H9 (cell line): ENCODE results near the gene MIB2. TPM values are rescaled to one million over a fixed set of nuclear protein-coding genes. Genes with fewer than 3 reads are reported as not detected.
"Not testable (repeated sequence)": the region's sequence is repeated elsewhere in the genome, so short reads cannot be mapped to it uniquely, and the experiment has no call there.

ENCODE experiments used
- DNase-seq: peaks from one replicate; pipeline ENCODE4 v3.0.0-alpha.2; 2017
- H2AFZ ChIP-seq: one replicate; pipeline ENCODE4 v1.6.1; 2013; ENCODE audit warnings: mild to moderate bottlenecking, low read length, control low read depth, moderate library complexity
- H2AK5ac ChIP-seq: 2 replicates; pipeline ENCODE4 v1.6.1; 2013; ENCODE audit warnings: low read length, control low read depth, mixed read lengths; ENCODE audit not compliant: insufficient read length
- H2BK120ac ChIP-seq: one replicate; pipeline ENCODE4 v1.6.1; 2013; ENCODE audit warnings: low read depth, mild to moderate bottlenecking, low read length, control low read depth, inconsistent platforms; ENCODE audit not compliant: poor library complexity, severe bottlenecking
- H2BK12ac ChIP-seq: 2 replicates; pipeline ENCODE4 v1.6.1; 2013; ENCODE audit warnings: low read length, control low read depth, mixed read lengths, low read depth; ENCODE audit not compliant: insufficient read length
- H2BK15ac ChIP-seq: 2 replicates; pipeline ENCODE4 v1.6.1; 2013; ENCODE audit warnings: low read depth, low read length, control low read depth
- H2BK20ac ChIP-seq: one replicate; pipeline ENCODE4 v1.6.1; 2013; ENCODE audit warnings: low read depth, mild to moderate bottlenecking, low read length, control low read depth, inconsistent platforms; ENCODE audit not compliant: poor library complexity, severe bottlenecking
- H2BK5ac ChIP-seq: 2 replicates; pipeline ENCODE4 v1.6.1; 2013; ENCODE audit warnings: low read length, control low read depth, mixed read lengths; ENCODE audit not compliant: insufficient read length
- H3K14ac ChIP-seq: 2 replicates; pipeline ENCODE4 v1.6.1; 2013; ENCODE audit warnings: low read length, control low read depth; ENCODE audit not compliant: insufficient read depth
- H3K18ac ChIP-seq: 2 replicates; pipeline ENCODE4 v1.6.1; 2013; ENCODE audit warnings: low read depth, mild to moderate bottlenecking, mixed read lengths, low read length, control low read depth; ENCODE audit not compliant: insufficient read length
- H3K23ac ChIP-seq: 2 replicates; pipeline ENCODE4 v1.6.1; 2013; ENCODE audit warnings: low read length, control low read depth, mixed read lengths, low read depth; ENCODE audit not compliant: insufficient read length
- H3K23me2 ChIP-seq: 2 replicates; pipeline ENCODE4 v1.6.1; 2013; ENCODE audit warnings: low read depth, mild to moderate bottlenecking, mixed read lengths, low read length, control low read depth; ENCODE audit not compliant: insufficient read length, poor library complexity, severe bottlenecking
- H3K27ac ChIP-seq: 2 replicates; pipeline ENCODE4 v1.5.1; 2013; ENCODE audit warnings: low read length, control low read depth, mixed read lengths, low read depth; ENCODE audit not compliant: insufficient read length
- H3K27me3 ChIP-seq: 2 replicates; pipeline ENCODE4 v1.6.1; 2013; ENCODE audit warnings: low read length, control low read depth, inconsistent platforms; ENCODE audit not compliant: insufficient read depth
- H3K4ac ChIP-seq: 2 replicates; pipeline ENCODE4 v1.6.1; 2013; ENCODE audit warnings: low read depth, mild to moderate bottlenecking, control low read depth, inconsistent platforms, low read length, moderate library complexity
- H3K4me1 ChIP-seq: 2 replicates; pipeline ENCODE4 v1.6.1; 2013; ENCODE audit warnings: low read length, control low read depth, inconsistent platforms; ENCODE audit not compliant: insufficient read depth
- H3K4me2 ChIP-seq: 2 replicates; pipeline ENCODE4 v1.6.1; 2013; ENCODE audit warnings: low read length, control low read depth, mixed read lengths; ENCODE audit not compliant: insufficient read length, insufficient read depth
- H3K56ac ChIP-seq: 2 replicates; pipeline ENCODE4 v1.6.1; 2013; ENCODE audit warnings: low read depth, mild to moderate bottlenecking, mixed read lengths, low read length, control low read depth; ENCODE audit not compliant: insufficient read length
- H3K79me1 ChIP-seq: 2 replicates; pipeline ENCODE4 v1.6.1; 2013; ENCODE audit warnings: low read depth, mild to moderate bottlenecking, moderate library complexity, low read length, control low read depth, inconsistent platforms; ENCODE audit not compliant: insufficient read depth, poor library complexity, severe bottlenecking
- H3K79me2 ChIP-seq: 2 replicates; pipeline ENCODE4 v1.6.1; 2013; ENCODE audit warnings: low read length, control low read depth, inconsistent platforms; ENCODE audit not compliant: insufficient read depth
- H3K9ac ChIP-seq: 2 replicates; pipeline ENCODE4 v1.6.1; 2013; ENCODE audit warnings: low read length, control low read depth, mixed read lengths; ENCODE audit not compliant: insufficient read length; ENCODE audit errors: extremely low read depth
- H3K9me3 ChIP-seq: one replicate; pipeline ENCODE4 v1.6.1; 2013; ENCODE audit warnings: low read depth, low read length, inconsistent platforms; ENCODE audit not compliant: control insufficient read depth
- H3T11ph ChIP-seq: one replicate; pipeline ENCODE4 v1.6.1; 2013; ENCODE audit warnings: mild to moderate bottlenecking, low read length, control low read depth, inconsistent platforms
- H4K20me1 ChIP-seq: one replicate; pipeline ENCODE4 v1.6.1; 2013; ENCODE audit not compliant: control insufficient read depth, insufficient read length, insufficient read depth
- H4K5ac ChIP-seq: 2 replicates; pipeline ENCODE4 v1.6.1; 2013; ENCODE audit warnings: low read depth, mild to moderate bottlenecking, mixed read lengths, low read length, control low read depth; ENCODE audit not compliant: insufficient read length
- H4K8ac ChIP-seq: replicated peaks from 2 replicates; pipeline ENCODE4 v1.6.1; 2013; ENCODE audit warnings: low read length, control low read depth, mixed read lengths, low read depth; ENCODE audit not compliant: insufficient read length
- H4K91ac ChIP-seq: 2 replicates; pipeline ENCODE4 v1.6.1; 2013; ENCODE audit warnings: low read depth, mild to moderate bottlenecking, moderate library complexity, mixed read lengths, low read length, control low read depth; ENCODE audit not compliant: insufficient read length
- H3K27ac Mint-ChIP-seq, 3 experiments: 2 replicates in 2 of 3; 3 replicates in 1 of 3; pipeline ENCODE4 v1.8.0; 2020 to 2021; ENCODE audit warnings: mixed read lengths in 3 of 3, mild to moderate bottlenecking in 1 of 3, moderate library complexity in 1 of 3
- H3K27me3 Mint-ChIP-seq: 2 replicates; pipeline ENCODE4 v1.8.0; 2021; ENCODE audit warnings: low read depth, mild to moderate bottlenecking, moderate library complexity, mixed read lengths
- H3K36me3 Mint-ChIP-seq, 3 experiments: 2 replicates in 2 of 3; 3 replicates in 1 of 3; pipeline ENCODE4 v1.8.0; 2020 to 2021; ENCODE audit warnings: low read depth in 3 of 3, mixed read lengths in 3 of 3; ENCODE audit not compliant: insufficient read depth in 1 of 3
- H3K4me1 Mint-ChIP-seq, 2 experiments: 2 replicates each; pipeline ENCODE4 v1.8.0; 2020; ENCODE audit warnings: mixed read lengths in 2 of 2
- H3K4me3 Mint-ChIP-seq, 2 experiments: 2 replicates in 1 of 2; 3 replicates in 1 of 2; pipeline ENCODE4 v1.8.0; 2020 to 2021; ENCODE audit warnings: mild to moderate bottlenecking in 2 of 2, mixed read lengths in 2 of 2, moderate library complexity in 1 of 2
- H3K9me3 Mint-ChIP-seq, 2 experiments: 2 replicates in 1 of 2; 3 replicates in 1 of 2; pipeline ENCODE4 v1.8.0; 2020; ENCODE audit warnings: mild to moderate bottlenecking in 2 of 2, mixed read lengths in 2 of 2, moderate library complexity in 1 of 2
- WGBS: extraction: QIAGEN DNeasy Blood & Tissue Kit; methylation state at CpG from one replicate; pipeline ENCODE4 v1.1.7; 2013; ENCODE audit warnings: missing lambda C conversion rate, low lambda C conversion rate, mixed read lengths; ENCODE audit not compliant: insufficient read length; ENCODE audit errors: extremely low coverage; 5-methylcytosine and 5-hydroxymethylcytosine counted together
- total RNA-seq: library from RNA; stranded (reverse); gene quantifications from 2 replicates; pipeline ENCODE4 v1.2.1, GENCODE V29; 2021

The MIB2 gene
- total RNA-seq, 1 experiment from 2014 or later = 77.8 TPM

DNA sequence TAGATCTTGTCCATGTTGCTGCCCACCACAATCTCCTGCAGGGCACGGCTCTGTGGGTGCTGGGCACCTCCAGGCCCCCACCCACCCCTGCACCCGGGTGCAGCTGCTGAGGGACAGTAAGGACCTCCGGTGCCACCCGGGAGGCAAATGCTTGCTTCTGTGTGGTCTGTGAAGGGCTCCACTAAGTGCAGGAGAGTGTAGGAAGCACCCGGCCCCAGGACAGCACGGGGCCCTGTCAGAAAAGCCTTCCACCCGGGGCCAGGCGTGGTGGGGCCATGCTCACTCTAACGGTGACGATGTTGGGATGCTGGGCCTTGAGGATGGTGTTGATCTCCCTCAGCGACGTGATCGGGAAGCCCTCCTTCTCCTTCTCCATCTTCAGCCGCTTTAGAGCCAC is 22.2 kb downstream of the MIB2 start:
- not testable (repeated sequence) for H2BK120ac ChIP-seq, DNase-seq, H3K4me2 ChIP-seq, H3K4me3 Mint-ChIP-seq, H3K27me3 Mint-ChIP-seq, H3K9ac ChIP-seq, H3K27ac Mint-ChIP-seq, H3K4ac ChIP-seq, H3K4me1 ChIP-seq, H3K27ac ChIP-seq, H4K8ac ChIP-seq, H2AFZ ChIP-seq, H2BK5ac ChIP-seq, H4K5ac ChIP-seq, H4K20me1 ChIP-seq, H3T11ph ChIP-seq, H3K9me3 ChIP-seq, H2BK15ac ChIP-seq, H2AK5ac ChIP-seq, H3K23me2 ChIP-seq, H3K14ac ChIP-seq, H3K23ac ChIP-seq, H3K79me1 ChIP-seq, H2BK20ac ChIP-seq, H3K9me3 Mint-ChIP-seq, H3K79me2 ChIP-seq, H3K18ac ChIP-seq, H3K4me1 Mint-ChIP-seq, H3K27me3 ChIP-seq, H2BK12ac ChIP-seq, H4K91ac ChIP-seq, H3K56ac ChIP-seq
- WGBS = no CpG with 5 or more reads among the region's 14 CpGs
- peaks cover 4 to 10% (median 9%) of the 10 kb centered on the region in 3 experiments; a peak in 5 of 7 replicates for H3K36me3 Mint-ChIP-seq

DNA sequence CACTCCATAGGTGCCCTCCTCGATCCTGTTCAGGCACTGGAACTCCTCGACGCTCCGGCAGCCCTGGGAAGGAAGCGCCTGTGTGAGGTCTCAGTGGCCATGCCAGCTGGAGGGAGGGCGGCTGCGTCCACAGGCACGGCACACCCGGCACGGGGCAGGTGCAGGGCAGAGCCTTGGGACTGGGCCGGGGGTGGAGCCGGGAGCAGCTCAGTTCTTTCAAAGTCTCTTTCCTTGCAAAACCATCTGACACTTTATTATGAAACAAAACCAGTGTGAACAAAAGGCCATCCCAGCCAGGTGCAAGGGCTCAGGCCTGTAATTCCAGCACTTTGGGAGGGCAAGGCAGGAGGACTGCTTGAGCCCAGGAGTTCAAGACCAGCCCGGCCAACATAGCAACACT is 23.2 kb downstream of the MIB2 start:
- H3K4ac ChIP-seq, H2BK12ac ChIP-seq, H3K79me2 ChIP-seq, H4K91ac ChIP-seq, H2AK5ac ChIP-seq, H3K4me3 Mint-ChIP-seq, H3K9me3 ChIP-seq, H3K9ac ChIP-seq, H3K27me3 ChIP-seq, H3K4me1 ChIP-seq, H3K18ac ChIP-seq, H4K8ac ChIP-seq, H3K9me3 Mint-ChIP-seq, H3K79me1 ChIP-seq, H2BK5ac ChIP-seq, H2BK120ac ChIP-seq, H3K23me2 ChIP-seq, H3K27ac Mint-ChIP-seq, H3K14ac ChIP-seq, H3T11ph ChIP-seq, H2BK20ac ChIP-seq, H3K4me1 Mint-ChIP-seq, H2AFZ ChIP-seq, H3K27ac ChIP-seq, H4K20me1 ChIP-seq, H4K5ac ChIP-seq, H3K23ac ChIP-seq, H2BK15ac ChIP-seq, H3K56ac ChIP-seq, H3K4me2 ChIP-seq, DNase-seq, H3K27me3 Mint-ChIP-seq: not testable (repeated sequence)
- WGBS = no CpG with 5 or more reads among the region's 13 CpGs
- peaks cover 5 to 12% (median 9%) of the 10 kb centered on the region in 3 experiments; a peak in 5 of 7 replicates for H3K36me3 Mint-ChIP-seq
